RPMI8226 (cell line): Measurements from ENCODE around the gene PIK3R3.

Experiments
- DNase-seq: peaks from one replicate; pipeline ENCODE4 v3.0.0-alpha.2; 2015

Gene PIK3R3

DNA sequence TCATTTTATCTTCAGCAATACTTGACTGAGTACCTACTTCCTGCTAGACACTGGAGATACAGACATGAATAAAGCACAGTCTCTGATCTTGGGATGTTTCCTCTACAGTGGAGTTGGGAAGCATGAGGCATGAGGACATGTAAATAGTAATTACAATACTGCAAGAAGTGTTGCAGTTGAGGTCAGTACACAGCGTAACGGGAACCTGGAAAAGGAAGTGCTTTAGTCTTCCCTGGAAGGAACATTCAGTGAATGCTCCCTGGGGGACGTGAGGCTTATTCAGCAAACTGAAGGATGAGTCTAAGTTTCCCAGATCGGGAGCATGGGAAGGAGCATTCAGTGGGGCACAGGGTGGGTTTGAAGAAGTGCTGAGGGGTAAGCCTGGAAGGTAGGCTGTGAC, 112.4 kb downstream of the PIK3R3 start:
- no peak for DNase-seq

DNA sequence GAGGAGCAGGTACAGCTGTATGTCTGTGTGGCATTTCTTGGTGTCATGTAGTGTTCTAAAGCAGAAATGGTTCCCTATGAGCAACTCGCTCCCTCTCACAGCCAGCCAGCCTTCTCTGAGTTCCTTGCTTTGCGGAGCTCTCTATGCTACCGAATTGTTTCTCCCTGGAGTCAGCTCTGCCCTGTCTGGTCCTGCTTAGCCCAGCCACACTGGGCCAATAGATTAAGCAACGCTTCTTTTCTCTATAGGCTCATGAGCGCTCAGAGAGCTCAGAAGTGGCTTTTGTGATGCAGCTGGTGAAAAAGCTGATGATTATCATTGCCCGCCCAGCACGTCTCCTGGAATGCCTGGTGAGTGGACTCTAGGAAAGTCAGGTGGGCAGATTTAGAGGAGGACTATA, 113.1 kb downstream of the PIK3R3 start:
- no peak for DNase-seq

DNA sequence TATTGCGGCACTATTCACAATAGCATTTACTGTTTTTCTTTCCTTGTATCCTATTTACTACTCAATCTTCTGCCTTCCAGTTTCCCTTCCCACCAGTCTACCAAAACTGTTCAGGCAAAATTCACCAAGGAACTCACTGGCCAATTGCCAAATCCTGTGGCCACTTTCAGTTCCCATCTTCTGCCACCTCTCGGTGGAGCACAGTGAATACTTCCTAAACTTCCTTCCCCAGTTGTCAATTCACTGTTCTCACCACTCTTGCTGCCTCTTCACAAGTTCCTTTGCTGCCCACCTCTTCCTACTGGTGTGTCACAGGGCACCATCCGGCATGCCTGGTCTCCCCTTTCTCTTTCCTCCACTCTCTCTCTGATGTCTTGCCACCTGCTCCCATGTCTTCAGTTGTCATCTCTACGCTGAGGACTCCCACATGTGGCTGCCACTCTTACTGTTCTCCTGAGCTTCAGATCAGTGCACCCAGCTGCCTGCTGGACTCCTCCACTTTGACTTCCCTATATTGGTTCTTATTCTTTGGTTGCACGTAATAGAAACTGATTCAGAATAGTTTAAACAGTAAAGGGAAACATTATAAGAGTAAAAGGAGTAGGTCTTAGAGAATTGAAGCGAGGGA, 114.4 kb downstream of the PIK3R3 start:
- peak; percentile 26 for DNase-seq

DNA sequence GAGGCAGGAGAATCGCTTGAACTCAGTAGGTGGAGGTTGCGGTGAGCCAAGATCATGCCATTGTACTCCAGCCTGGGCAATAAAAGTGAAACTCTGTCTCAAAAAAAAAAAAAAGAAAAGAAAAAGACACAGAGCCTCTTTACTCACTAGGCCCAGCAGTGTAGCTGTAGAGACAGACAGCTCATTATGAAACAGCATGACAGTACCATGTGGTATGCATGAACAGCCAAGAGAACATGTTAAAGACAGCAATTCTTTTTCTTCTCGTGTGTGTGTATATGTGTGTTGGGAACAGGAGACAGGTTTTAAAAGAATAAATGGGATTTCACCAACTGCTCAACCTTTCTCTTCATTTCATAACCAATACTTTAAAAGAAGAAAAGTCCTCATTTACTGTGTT, 118.8 kb downstream of the PIK3R3 start:
- no peak for DNase-seq

DNA sequence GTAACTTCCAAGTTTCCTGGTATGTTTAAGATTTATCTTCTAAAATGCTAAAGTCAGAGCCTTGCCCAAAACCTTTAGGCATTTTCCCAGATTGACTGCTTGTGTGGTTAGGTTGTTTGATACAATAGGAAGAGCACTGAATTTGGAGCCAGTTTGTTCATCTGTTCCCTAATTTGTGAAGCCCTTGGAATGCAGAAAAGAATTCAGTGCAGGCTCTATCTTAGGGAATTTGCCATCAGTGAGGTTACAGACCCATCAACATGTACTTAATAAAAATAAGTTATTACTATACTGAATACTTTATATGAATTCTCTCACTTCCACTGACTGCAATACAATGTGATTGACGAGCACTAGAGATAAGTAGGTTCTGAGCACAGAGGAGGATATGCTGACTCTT, 120.2 kb downstream of the PIK3R3 start:
- DNase-seq, result no peak

DNA sequence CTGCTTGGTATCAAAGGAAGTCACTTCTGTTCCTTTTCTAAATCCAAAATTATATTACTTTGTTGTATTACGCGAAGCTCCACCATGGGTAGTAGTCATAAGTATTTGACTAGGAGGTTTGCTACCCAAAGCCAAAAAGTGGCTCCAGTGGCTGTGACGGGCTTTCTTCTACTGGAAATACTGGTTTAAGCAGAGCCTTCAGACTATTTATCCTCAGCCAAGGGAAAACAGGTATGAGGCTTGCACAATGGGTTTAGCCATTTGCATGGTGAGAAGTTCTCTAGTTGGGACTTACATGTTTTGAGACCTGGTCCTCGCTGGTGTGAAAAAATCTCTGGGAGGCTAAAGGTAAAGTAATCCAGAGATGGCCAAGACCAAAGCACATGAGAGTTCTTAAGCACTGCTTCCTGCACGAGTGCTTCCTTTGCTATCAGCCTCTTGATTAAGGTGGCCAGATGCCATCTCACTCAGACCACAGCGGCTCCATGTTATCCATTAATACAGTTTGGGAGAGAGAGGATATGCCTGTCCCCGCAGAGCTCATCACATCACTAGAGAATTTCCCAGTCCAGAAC, 121.2 kb downstream of the PIK3R3 start:
- no peak for DNase-seq

DNA sequence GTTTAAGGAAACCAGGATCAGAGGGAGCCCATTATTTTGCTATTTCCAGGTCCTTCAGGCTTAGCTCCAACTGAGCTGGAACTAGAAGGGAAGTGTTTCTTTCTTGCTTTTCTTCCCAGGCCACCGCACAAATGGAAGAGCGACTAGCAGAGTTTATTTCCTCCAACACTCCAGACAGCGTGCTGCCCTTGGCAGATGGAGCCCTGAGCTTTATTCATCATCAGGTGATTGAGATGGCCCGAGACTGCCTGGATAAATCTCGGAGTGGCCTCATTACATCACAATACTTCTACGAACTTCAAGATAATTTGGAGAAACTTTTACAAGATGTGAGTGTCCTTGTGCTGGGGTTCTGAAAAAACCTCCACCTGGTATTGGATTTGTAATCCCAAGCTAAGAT, 121.8 kb downstream of the PIK3R3 start:
- no peak for DNase-seq

DNA sequence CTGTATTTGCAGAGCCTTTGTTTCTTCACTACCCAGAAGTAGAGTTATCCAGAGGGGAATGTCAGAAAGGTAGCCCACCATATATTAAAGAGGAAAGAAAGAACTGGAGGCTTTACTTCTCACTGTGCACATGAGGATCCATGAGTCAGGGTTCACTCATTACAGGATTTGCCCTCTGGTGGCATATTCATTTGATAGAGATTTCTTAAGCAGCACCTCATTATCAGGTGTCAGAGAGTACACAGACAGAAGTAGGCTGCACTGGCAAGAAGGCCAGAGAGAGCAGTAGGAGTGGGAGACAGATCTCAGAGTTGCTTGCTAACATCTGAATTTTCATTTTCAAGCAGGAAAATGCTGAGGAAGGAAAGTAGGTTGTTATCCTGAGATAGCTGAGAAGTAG, 123.8 kb downstream of the PIK3R3 start:
- no peak for DNase-seq

DNA sequence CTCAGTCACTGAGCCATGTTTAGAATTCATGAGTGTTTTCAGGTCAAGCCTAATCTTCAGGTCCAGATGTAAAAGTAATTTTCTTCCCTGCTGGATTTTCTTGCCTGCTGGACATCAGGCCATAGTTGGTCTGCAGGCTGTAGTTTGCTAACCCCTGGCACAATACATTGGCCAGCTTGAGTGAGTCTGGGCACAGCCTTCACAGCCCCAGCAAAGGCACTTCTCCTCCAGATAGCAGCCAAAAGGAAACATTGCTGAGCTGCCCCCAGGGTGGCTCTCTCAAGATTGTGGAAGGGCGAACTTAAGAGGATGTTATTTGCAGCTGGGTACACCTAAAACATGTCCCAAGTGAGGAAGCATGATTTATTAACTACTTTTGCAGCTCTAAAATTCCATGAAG, 126.8 kb downstream of the PIK3R3 start:
- no peak for DNase-seq

DNA sequence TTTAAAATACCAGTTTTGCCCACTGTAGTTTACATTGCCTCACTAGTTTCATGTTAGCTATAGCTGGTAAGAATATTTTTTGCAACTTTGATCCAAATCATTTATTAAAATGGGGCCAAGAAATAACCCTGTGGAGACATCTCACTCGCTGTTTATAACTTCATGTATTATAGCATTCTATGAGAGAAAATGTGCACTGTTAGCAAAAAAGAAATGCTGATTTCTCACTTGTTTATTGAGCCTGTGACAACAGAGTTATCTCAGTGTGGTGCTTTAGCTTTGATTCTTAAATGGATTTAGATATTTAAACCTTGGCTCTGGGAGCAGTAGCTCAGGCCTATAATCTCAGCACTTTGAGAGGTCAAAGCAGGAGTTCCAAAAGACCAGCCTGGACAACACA, 127.9 kb downstream of the PIK3R3 start:
- DNase-seq, result no peak

DNA sequence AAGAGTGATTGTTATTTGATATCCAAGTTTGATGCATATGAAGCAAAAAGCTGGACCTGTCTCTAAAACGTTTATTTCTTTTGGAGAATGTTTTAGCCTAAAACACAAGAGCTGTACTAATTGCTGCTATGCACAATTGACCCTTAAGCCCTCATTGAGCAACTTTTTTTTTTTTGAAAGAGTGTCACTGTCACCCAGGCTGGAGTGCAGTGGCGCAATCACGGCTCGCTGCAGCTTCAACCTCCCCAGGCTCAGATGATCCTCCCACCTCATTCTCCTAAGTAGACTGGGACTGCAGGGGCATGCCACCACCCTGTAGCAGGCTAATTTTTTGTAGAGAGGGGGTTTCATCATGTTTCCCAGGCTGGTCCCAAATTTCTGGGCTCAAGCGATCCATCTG, 129.1 kb downstream of the PIK3R3 start:
- no peak for DNase-seq

DNA sequence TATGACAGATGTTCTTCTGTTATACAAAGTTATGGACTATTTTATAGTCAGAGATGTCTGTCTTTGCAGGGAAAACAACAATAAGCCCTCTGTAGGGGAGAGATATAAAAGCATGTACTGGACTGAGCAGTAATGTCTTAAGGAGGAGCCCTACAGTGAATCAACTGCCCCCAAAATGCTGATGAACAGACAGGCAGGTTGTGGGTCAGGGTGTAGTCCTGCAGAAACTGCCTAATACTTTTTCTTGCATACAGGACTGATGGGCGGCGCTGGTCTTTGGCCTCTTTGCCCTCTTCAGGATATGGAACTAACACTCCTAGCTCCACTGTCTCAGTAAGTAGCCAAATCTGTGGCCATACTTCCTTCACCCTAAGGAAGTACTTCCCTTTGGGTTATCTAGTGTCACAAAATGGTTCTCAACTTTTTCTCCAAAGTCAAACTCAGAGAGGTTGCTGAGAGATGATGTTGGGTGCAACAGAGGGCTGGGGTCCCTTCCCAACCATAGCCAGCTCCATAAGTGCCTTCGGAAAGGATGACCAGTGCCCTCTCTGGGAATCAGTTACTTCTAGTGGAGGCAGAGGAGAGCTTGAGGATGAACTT, 129.8 kb downstream of the PIK3R3 start:
- no peak for DNase-seq

DNA sequence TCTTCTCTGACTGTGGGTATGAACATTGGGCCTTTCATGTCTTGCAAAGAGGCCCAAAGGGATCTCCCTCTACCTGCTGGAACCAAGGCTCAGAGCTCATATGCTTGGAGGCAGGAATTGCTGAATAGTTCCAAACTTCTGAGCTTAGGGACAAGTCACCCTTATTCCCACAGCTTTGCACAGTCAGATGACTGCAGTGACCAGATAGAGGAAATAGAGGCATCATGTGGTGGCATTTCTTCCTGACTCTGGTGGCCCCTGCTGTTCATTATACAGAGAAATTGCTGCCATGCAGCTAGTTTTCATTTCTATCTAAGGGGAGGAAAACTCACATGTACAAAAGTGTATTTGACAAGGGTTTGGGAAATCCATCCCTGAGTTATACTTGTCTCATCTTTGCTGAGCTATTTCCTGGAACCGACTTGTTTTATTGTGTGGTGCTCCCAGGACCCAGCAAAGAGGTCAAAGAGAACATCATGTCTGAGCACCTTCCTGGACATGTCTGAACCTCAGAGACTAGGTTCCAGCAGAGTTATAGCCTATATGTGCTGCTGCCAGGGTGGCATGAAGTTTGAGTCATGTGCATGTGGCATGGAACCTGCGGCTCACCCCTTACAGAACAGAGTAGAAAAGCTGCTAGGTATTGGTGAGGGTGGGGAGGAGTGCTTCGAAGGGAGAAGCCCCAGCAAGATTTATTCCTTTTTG, 131.2 kb downstream of the PIK3R3 start:
- no peak for DNase-seq

DNA sequence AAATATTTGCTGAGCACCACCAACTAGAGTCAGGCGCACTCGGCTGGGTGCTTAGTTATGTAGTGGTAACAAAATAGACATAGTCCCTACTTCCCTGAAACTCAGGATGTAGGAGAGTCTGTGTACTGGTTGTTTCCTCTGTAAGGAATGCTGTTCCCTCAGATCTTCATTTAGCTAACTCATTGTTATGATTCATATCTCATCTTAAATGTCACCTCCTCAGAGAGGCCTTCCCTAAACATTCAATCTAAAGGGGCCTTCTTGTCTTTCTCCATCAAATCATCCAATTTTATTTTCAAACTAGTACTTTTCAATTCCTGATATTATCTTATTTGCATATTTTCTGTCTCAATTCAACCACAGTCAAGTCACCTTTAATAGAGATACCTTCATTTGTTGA, 132.9 kb downstream of the PIK3R3 start:
- no peak for DNase-seq

DNA sequence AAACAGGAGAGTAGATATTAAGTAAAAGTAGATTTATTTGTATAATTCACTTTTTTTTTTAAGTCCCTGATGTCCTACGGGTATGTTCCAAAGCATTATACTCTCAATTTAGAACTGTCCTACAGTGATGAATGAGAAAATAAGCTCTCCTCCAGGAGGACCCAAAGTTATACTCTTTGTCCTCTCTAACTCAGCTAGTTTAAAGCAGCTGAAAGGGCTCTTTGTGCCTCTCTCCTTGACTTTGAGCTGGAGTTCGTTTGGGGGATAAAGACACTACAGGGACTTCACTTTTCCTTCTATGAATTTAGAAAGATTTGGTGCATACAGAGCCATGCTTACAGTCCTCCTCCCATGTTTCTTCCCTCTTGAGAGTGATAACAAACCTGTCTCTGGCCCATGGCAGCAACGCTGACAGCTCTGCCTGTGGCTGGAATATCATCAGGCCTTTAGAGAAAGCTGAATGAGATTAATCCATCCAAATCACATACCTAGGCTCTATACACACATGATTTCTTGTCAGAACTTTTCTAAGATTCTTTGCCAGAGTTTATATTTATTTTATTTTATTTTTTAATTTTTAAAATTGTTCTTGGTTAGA, 134.3 kb downstream of the PIK3R3 start:
- DNase-seq, result no peak

DNA sequence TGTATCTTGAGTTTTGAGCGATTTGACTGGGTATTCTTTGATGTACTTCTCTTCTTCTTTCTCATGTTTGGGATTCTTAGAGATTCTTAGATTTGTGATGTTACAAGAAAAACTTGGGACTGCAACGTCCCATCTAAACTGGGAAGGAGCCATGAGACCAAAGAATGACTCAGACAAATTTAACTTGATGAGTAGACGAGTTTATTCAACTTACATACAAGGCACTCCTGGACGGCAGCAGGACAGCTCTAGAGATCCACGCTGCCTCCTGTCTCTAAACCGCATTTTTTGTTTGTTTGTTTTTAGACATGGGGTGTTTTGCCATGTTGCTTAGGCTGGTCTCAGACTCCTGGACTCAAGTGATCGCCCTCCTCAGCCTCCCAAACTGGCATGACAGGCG, 137.1 kb downstream of the PIK3R3 start:
- DNase-seq, result no peak

DNA sequence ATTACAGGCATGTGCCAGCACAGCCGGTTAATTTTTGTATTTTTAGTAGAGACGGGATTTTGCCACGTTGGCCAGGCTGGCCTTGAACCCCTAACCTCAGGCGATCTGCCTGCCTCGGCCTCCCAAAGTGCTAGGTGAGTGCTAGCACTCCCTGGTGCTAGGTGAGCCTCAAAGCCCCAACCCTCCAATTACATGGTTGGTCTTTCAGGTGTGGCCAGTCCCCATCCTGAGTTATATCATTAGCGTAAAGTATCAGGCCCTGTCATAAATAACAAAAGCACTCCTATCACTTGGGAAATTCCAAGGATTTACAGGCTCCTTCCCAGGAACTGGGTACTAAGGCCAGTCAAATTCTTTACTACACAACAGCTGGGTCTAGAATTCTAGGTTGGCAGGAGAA, 138.0 kb downstream of the PIK3R3 start:
- DNase-seq, result no peak
